HEK293 (cell line): ENCODE data around the gene RACK1.
A peak's percentile ranks its signal among the peaks of the same experiment; 100 is the strongest.

Source experiments
- CTCF ChIA-PET: fragments of 350-600 bp; formaldehyde crosslinking; extraction: SDS; loops from one replicate; lab custom pipeline; 2021; ENCODE audit warnings: antibody characterized with exemption; lab: Yijun Ruan, JAX
- POLR2A ChIA-PET: fragments of 300-600 bp; formaldehyde crosslinking; extraction: SDS; loops from one replicate; lab custom pipeline; 2020; ENCODE audit warnings: antibody characterized with exemption, inconsistent platforms; lab: Yijun Ruan, JAX
- H3K27ac ChIP-seq: fragments of 200-500 bp; sonication (Bioruptor generic); 2 replicates; pipeline ENCODE4 v1.5.1; 2014; ENCODE audit warnings: low read depth, low read length, control low read depth, inconsistent platforms; ENCODE audit errors: extremely low read depth
- H3K36me3 ChIP-seq, 2 experiments: fragments of 200-500 bp in 1 of 2; sonication (Bioruptor generic) in 1 of 2; 1 replicate in 1 of 2; 2 replicates in 1 of 2; pipeline ENCODE4 v1.5.1; 2014 to 2017; ENCODE audit warnings: inconsistent platforms in 2 of 2, low read length in 2 of 2; ENCODE audit not compliant: control insufficient read depth in 2 of 2, insufficient read depth in 1 of 2
- H3K4me1 ChIP-seq: fragments of 200-500 bp; sonication (Bioruptor generic); 2 replicates; pipeline ENCODE4 v1.5.1; 2014; ENCODE audit warnings: mild to moderate bottlenecking, low read length, inconsistent platforms; ENCODE audit not compliant: control insufficient read depth, insufficient read depth
- H3K4me3 ChIP-seq: 2 replicates; pipeline ENCODE4 v1.5.1; 2011; ENCODE audit warnings: low read depth, mild to moderate bottlenecking, control low read depth, low read length, moderate library complexity
- H3K9me3 ChIP-seq: fragments of 200-500 bp; sonication (Bioruptor generic); 2 replicates; pipeline ENCODE4 v1.5.1; 2014; ENCODE audit warnings: low read depth, low read length, inconsistent platforms; ENCODE audit not compliant: control insufficient read depth, insufficient read depth
- KLF8 ChIP-seq: fragments of 450-650 bp; formaldehyde crosslinking; IDR thresholded peaks from 2 replicates; pipeline ENCODE4 v1.5.1; 2016; ENCODE audit warnings: missing biosample characterization, missing genetic modification characterization
- PRDM1 ChIP-seq: fragments of 450-650 bp; formaldehyde crosslinking; IDR thresholded peaks from 2 replicates; pipeline ENCODE4; 2016; ENCODE audit warnings: missing biosample characterization, missing genetic modification characterization
- PRDM10 ChIP-seq: fragments of 450-650 bp; formaldehyde crosslinking; IDR thresholded peaks from 2 replicates; pipeline ENCODE4 v1.5.1; 2016; ENCODE audit warnings: missing biosample characterization, missing genetic modification characterization
- PRDM2 ChIP-seq: fragments of 450-650 bp; formaldehyde crosslinking; IDR thresholded peaks from 2 replicates; pipeline ENCODE4 v1.5.1; 2016; ENCODE audit warnings: missing biosample characterization, missing genetic modification characterization, borderline replicate concordance
- RBAK ChIP-seq: fragments of 450-650 bp; formaldehyde crosslinking; IDR thresholded peaks from 2 replicates; pipeline ENCODE4 v1.5.1; 2016; ENCODE audit warnings: missing biosample characterization, missing genetic modification characterization
- SP7 ChIP-seq: fragments of 450-650 bp; formaldehyde crosslinking; IDR thresholded peaks from 2 replicates; pipeline ENCODE4 v1.5.1; 2016; ENCODE audit warnings: missing biosample characterization, missing genetic modification characterization
- ZBTB17 ChIP-seq: fragments of 450-650 bp; formaldehyde crosslinking; IDR thresholded peaks from 2 replicates; pipeline ENCODE4 v1.5.1; 2016; ENCODE audit warnings: missing biosample characterization, missing genetic modification characterization
- ZNF121 ChIP-seq: fragments of 450-650 bp; formaldehyde crosslinking; IDR thresholded peaks from 2 replicates; pipeline ENCODE4 v1.5.1; 2016; ENCODE audit warnings: missing biosample characterization, missing genetic modification characterization
- ZNF138 ChIP-seq: fragments of 450-650 bp; formaldehyde crosslinking; IDR thresholded peaks from 2 replicates; pipeline ENCODE4 v1.5.1; 2016; ENCODE audit warnings: missing biosample characterization, missing genetic modification characterization, borderline replicate concordance
- ZNF140 ChIP-seq: fragments of 450-650 bp; formaldehyde crosslinking; IDR thresholded peaks from 2 replicates; pipeline ENCODE4 v1.5.1; 2016; ENCODE audit warnings: missing biosample characterization, missing genetic modification characterization
- ZNF266 ChIP-seq: fragments of 450-650 bp; formaldehyde crosslinking; IDR thresholded peaks from 2 replicates; pipeline ENCODE4 v1.5.1; 2016; ENCODE audit warnings: missing biosample characterization, missing genetic modification characterization, low read depth
- ZNF362 ChIP-seq: fragments of 450-650 bp; formaldehyde crosslinking; IDR thresholded peaks from 2 replicates; pipeline ENCODE4 v1.5.1; 2016; ENCODE audit warnings: missing biosample characterization, missing genetic modification characterization
- ZNF37A ChIP-seq: fragments of 450-650 bp; IDR thresholded peaks from 2 replicates; pipeline ENCODE4 v1.5.1; 2018; ENCODE audit warnings: missing biosample characterization, missing genetic modification characterization
- ZNF423 ChIP-seq: fragments of 450-650 bp; formaldehyde crosslinking; IDR thresholded peaks from 2 replicates; pipeline ENCODE4 v1.5.1; 2016; ENCODE audit warnings: missing biosample characterization, missing genetic modification characterization
- ZNF48 ChIP-seq: fragments of 450-650 bp; formaldehyde crosslinking; IDR thresholded peaks from 2 replicates; pipeline ENCODE4 v1.5.1; 2016; ENCODE audit warnings: missing biosample characterization, missing genetic modification characterization
- ZNF501 ChIP-seq: fragments of 450-650 bp; formaldehyde crosslinking; IDR thresholded peaks from 2 replicates; pipeline ENCODE4 v1.5.1; 2016; ENCODE audit warnings: missing biosample characterization, missing genetic modification characterization
- ZNF530 ChIP-seq: fragments of 450-650 bp; formaldehyde crosslinking; IDR thresholded peaks from 2 replicates; pipeline ENCODE4 v1.5.1; 2016; ENCODE audit warnings: low read depth, missing biosample characterization, missing genetic modification characterization
- ZNF596 ChIP-seq: fragments of 450-650 bp; IDR thresholded peaks from 2 replicates; pipeline ENCODE4 v1.5.0; 2018; ENCODE audit warnings: missing biosample characterization, mild to moderate bottlenecking, missing genetic modification characterization, moderate library complexity
- ZNF677 ChIP-seq: fragments of 450-650 bp; IDR thresholded peaks from 2 replicates; pipeline ENCODE4 v1.5.0; 2018; ENCODE audit warnings: missing biosample characterization, mild to moderate bottlenecking, missing genetic modification characterization, moderate library complexity
- ZXDB ChIP-seq: fragments of 450-650 bp; formaldehyde crosslinking; IDR thresholded peaks from 2 replicates; pipeline ENCODE4 v1.5.1; 2016; ENCODE audit warnings: missing biosample characterization, missing genetic modification characterization
- TF ChIP-seq, protein P1 (sequence below): fragments of 450-650 bp; formaldehyde crosslinking; optimal IDR thresholded peaks from 2 replicates; pipeline ENCODE3; 2016; ENCODE audit warnings: missing biosample characterization, mild to moderate bottlenecking, missing genetic modification characterization
- TF ChIP-seq, protein P2 (sequence below): fragments of 450-650 bp; formaldehyde crosslinking; IDR thresholded peaks from 2 replicates; pipeline ENCODE4 v1.5.1; 2016; ENCODE audit warnings: missing biosample characterization, missing genetic modification characterization, low read depth

The RACK1 gene

GRCh38 chr5:181255836-181256578, 12.3 kb upstream of the RACK1 start:
- CTCF ChIA-PET, result interaction anchor here (0.6 kb wide), 2 partner anchors 17 to 43 kb away, joined by 3 read pairs; no protein-coding TSS in a partner anchor
- no peak overlapping the region for H3K4me3 ChIP-seq
- peaks cover 18 to 62% of the 10 kb centered on the region in 2 experiments for H3K36me3 ChIP-seq
- POLR2A ChIA-PET, result interaction anchor here (1.1 kb wide), 1 partner anchor 9 kb away, joined by 3 read pairs; no protein-coding TSS in a partner anchor
- H3K27ac ChIP-seq, result no peak overlapping the region
- no peaks in the 10 kb centered on the region for H3K4me1 ChIP-seq
- no peaks in the 10 kb centered on the region for H3K9me3 ChIP-seq
- TF ChIP-seq ZNF37A (tag by site-specific recombination) (no peak), KLF8 (tag by site-specific recombination) (no peak), PRDM10 (tag by site-specific recombination) (no peak), ZNF140 (tag by site-specific recombination) (no peak), ZNF362 (peak; percentile 53; the same call in 1 of the 2 replicates), SP7 (tag by site-specific recombination) (no peak), PRDM2 (tag by site-specific recombination) (no peak), ZNF501 (tag by site-specific recombination) (0 out of 2 replicates have a peak, but pooled peaks have one; percentile 24), ZNF48 (no peak), ZXDB (tag by site-specific recombination) (no peak), ZNF677 (tag by site-specific recombination) (no peak), RBAK (tag by site-specific recombination) (no peak), ZNF596 (no peak), ZNF121 (tag by site-specific recombination) (peak; percentile 94), ZNF530 (tag by site-specific recombination) (no peak), ZNF138 (tag by site-specific recombination) (no peak), PRDM1 (0 out of 2 replicates have a peak, but pooled peaks have one; percentile 44), ZNF266 (tag by site-specific recombination) (no peak), ZBTB17 (tag by site-specific recombination) (peak; percentile 56), ZNF423 (tag by site-specific recombination) (no peak)
- TF ChIP-seq, protein P1, sequence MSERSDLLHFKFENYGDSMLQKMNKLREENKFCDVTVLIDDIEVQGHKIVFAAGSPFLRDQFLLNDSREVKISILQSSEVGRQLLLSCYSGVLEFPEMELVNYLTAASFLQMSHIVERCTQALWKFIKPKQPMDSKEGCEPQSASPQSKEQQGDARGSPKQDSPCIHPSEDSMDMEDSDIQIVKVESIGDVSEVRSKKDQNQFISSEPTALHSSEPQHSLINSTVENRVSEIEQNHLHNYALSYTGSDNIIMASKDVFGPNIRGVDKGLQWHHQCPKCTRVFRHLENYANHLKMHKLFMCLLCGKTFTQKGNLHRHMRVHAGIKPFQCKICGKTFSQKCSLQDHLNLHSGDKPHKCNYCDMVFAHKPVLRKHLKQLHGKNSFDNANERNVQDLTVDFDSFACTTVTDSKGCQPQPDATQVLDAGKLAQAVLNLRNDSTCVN (tag by site-specific recombination), result no peak
- TF ChIP-seq, protein P2, sequence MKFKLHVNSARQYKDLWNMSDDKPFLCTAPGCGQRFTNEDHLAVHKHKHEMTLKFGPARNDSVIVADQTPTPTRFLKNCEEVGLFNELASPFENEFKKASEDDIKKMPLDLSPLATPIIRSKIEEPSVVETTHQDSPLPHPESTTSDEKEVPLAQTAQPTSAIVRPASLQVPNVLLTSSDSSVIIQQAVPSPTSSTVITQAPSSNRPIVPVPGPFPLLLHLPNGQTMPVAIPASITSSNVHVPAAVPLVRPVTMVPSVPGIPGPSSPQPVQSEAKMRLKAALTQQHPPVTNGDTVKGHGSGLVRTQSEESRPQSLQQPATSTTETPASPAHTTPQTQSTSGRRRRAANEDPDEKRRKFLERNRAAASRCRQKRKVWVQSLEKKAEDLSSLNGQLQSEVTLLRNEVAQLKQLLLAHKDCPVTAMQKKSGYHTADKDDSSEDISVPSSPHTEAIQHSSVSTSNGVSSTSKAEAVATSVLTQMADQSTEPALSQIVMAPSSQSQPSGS (tag by site-specific recombination), result no peak
